NCI-H2081 treated with DMSO at 0.1 percent for 48 hours (cell line): Measurements from ENCODE around the gene FBXL13.
"Not testable (repeated sequence)": the region's sequence is repeated elsewhere in the genome, so short reads cannot be mapped to it uniquely, and the experiment has no call there.

ENCODE experiments used
- DNase-seq: peaks from one replicate; lab custom pipeline; 2025; lab: John Stamatoyannopoulos, UW

The FBXL13 gene

DNA sequence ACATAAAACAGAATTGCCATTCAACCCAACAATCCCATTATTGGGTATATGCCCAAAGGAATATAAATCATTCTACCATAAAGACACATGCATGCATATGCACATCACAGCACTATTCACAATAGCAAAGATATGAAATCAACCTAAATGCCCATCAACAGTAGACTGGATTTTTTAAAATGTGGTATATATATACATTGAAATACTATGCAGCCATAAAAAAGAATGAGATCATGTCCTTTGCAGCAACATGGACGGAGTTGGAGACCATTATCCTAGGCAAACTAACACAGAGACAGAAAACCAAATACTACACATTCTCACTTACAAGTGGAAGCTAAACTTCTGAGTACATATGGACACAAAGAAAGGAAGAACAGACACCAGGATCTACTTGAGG is 51.0 kb downstream of the FBXL13 start:
- not testable (repeated sequence) for DNase-seq

DNA sequence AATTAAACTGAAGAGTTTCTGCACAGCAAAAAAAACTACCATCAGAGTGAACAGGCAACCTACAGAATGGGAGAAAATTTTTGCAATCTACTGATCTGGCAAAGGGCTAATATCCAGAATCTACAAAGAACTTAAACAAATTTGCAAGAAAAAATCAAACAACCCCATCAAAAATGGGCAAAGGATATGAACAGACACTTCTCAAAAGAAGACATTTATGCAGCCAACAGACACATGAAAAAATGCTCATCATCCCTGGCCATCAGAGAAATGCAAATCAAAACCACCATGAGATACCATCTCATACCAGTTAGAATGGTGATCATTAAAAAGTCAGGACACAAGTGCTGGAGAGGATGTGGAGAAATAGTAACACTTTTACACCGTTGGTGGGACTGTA is 53.1 kb downstream of the FBXL13 start:
- DNase-seq = not testable (repeated sequence)

DNA sequence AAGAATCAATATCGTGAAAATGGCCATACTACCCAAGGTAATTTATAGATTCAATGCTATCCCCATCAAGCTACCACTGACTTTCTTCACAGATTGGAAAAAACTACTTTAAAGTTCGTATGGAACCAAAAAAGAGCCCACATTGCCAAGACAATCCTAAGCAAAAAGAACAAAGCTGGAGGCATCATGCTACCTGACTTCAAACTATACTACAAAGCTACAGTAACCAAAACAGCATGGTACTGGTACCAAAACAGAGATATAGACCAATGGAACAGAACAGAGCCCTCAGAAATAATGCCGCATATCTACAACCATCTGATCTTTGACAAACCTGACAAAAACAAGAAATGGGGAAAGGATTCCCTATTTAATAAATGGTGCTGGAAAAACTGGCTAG is 53.7 kb downstream of the FBXL13 start:
- not testable (repeated sequence) for DNase-seq

DNA sequence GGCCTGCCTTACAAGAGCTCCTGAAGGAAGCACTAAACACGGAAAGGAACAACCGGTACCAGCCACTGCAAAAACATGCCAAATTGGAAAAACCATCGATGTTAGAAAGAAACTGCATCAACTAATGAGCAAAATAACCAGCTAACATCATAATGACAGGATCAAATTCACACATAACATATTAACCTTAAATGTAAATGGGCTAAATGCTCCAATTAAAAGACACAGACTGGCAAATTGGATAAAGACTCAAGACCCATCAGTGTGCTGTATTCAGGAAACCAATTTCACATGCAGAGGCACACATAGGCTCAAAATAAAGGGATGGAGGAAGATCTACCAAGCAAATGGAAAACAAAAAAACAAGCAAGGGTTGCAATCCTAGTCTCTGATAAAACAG is 56.3 kb downstream of the FBXL13 start:
- not testable (repeated sequence) for DNase-seq

DNA sequence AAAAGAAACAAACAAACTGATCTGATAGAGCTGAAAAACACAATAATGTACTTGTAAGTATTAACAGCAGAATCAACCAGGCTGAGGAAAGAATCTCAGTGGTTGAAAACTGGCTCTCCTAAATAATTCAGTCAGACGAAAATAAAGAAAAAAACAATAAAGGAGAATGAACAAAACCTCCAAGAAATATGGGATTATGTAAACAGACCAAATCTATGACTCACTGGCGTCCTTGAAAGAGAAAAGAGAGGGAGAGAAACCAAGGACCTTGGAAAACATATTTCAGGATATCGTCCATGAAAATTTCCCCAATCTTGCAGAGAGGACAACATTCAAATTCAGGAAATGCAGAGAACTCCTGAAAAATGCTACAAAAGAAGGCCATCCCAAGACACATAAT is 62.9 kb downstream of the FBXL13 start:
- DNase-seq = no peak

DNA sequence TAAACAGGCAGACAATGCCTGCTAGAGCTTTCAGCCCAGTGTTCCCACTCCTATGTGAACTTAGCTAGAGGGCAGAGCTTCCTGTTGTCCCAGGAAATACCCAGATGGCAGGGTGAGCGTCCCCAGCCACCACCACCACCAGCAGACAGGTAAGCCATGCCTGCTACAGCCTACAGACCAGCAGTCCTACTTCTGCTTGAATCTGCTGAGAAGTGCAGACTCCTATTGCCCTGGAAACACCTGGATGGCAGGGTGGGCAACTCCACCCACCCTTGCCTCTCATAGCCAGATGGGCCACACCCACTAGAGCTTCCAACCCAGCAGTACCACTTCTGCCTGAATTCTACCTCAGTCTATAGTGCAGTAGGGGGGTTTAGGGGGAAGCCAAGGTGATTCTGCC is 64.4 kb downstream of the FBXL13 start:
- DNase-seq = no peak

DNA sequence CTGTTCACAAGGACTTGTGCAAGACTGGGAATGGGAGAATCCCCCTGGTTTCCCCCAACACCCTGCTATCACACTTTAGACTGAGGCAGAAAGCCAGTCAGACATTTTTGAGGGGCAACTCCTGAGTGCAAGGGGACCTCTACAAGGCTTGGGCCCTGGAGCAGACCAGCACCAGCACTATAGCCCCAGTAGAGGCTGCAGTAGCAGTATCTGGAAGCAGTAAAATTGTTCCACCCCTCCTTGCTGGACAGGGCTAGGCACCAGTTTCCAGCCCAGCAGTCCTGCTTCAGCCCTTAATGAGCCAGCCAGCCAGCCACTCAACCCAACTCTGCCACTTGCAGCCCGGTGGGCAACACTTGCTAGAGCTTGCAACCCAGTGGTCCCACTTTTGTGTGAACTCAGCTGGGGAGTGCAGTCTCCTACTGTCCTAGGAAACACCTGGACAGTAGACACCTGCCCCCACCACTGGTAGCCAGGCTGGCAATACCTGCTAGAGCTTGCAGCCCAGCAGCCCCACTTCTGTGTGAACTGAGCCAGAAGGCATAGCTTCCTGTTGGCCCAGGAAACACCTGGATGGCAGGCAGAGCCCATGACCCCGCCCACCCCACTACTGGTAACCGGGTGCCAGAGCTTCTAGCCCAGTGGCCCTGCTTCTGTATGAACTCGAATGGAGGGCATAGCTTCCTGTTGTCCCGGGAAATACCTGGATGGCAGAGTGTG is 65.0 kb downstream of the FBXL13 start:
- DNase-seq = no peak

DNA sequence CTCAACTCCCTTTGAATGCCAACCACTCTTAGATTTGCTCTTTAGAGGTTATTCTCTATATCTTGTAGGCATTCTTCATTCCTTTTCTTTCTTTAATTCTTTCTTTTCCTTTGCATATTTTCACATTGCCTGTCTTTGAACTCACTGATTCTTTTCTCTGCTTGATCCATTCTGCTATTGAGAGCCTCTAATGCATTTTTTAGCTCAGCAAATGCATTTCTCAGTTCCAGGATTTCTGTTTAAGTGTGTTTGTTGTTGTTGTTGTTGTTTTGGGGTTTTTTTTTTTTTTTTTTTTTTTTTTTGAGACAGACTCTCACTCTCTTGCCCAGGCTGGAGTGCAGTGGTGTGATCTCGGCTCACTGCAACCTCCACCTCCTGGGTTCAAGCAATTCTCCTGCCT is 71.6 kb downstream of the FBXL13 start:
- no peak for DNase-seq

DNA sequence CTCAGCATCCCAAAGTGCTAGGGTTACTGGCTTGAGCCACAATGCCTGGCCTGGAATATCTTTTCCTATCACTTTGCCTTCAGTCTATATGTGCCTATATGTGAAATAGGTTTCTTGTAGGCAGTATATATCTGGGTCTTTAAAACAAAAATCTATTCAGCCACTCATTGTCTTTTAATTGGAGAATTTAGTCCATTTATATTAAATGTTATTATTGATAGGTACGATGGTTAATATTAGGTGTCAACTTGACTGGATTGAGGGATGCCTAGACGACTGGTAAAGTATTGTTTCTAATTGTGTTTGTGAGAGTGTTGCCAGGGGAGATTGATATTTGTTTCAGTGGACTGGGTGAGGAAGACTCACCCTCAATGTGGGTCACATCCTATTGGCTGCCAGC is 73.4 kb downstream of the FBXL13 start:
- DNase-seq = no peak

DNA sequence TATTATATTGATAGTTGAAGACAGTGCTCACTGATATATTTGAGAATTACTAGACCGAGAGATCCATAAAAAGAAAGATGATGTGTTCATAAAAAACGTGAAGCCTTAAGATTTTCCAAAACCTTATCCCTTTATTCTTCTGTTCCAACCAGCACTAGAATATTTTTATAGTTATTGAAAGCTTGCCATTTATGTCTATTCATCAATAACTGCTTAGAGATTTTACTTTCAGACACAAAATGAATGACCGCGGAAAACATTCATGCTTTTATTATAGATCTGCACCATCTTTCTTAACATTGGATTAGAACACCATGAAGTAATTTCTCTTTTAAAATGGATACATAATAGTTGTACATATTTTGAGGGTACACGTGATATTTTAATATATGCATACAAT is 77.6 kb downstream of the FBXL13 start:
- no peak for DNase-seq

DNA sequence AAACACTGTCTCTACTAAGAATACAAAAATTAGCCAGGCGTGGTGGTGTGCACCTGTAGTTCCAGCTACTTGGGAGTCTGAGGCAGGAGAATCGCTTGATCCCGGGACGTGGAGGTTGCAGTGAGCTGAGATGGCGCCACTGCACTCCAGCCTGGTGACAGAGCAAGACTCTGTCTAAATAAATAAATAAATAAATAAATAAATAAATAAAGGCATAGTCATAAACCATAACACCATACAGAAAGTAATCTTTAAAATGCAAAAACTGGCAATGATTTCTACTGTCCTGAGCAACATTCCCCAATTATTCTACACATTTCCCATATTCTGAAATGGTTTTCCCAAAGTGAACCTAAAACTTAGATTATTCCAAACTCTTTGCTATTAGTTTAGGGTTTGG is 79.0 kb downstream of the FBXL13 start:
- not testable (repeated sequence) for DNase-seq

DNA sequence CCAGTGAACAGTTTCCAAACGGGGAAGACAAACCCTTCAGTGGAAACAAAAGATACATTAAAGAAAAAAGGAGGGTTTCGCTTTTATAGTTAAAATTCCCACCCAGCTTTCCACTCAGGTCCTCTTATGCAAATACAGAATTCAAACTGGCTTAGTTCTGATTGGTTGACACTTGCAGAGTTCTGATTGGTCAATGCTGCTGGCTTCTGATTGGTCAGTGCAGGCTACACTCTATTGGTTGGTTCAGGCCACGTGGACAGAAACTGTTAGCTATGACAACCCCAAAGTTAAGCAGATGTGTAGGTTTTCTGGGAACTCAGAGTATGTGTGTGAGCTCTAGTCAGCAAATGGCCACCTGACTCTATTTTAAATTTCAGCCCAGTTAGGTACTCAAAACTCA is 80.0 kb downstream of the FBXL13 start:
- DNase-seq = no peak

DNA sequence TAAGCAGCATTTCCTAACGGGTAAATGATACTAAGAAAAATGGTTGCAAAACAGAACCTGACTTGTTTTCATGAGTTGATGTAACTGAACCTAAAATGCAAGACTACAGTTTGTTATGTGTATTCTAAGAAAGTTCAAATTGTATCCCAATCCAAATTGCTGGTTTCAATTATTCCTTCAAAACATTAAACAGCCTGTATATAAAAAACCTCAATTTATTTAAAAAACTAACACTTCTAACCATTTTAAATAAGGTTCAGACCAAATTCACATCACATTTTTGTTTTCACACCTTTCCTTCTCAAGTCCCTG is 80.9 kb downstream of the FBXL13 start:
- no peak for DNase-seq

DNA sequence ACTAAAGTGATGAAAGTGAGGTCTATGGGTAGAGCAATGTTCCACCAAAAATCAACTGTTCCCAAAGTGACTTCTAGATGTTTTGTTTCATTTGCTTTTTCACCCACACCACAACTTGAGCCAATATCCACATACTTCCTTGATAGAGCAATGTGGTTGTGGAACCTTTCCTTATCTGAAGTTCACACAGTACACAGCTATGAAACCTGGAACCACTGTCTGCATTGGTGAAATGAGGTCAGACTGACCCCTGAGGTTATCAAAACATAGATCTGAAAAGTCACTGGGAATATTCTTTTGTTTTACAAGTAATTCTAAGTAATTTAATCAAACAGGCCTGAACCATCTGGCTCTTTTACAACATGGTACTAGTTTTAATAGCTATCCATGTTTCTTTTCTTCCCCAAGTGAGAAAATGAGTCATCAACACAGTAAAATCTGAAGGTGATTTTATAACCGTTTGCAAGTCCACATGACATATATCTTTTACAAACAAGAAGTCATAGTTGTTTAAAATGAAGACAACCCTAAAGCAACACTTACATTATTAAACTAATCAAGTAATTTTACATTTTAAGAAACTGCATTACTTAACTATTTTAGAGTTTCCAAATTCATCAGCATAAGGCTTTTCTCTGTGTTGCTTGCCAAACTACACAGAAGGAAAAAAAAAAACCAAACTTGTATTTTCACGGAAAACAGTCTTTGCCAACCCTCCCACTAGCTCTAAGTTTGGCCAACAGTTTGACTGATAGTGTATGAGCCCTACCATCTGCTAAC is 81.5 kb downstream of the FBXL13 start:
- DNase-seq = no peak

DNA sequence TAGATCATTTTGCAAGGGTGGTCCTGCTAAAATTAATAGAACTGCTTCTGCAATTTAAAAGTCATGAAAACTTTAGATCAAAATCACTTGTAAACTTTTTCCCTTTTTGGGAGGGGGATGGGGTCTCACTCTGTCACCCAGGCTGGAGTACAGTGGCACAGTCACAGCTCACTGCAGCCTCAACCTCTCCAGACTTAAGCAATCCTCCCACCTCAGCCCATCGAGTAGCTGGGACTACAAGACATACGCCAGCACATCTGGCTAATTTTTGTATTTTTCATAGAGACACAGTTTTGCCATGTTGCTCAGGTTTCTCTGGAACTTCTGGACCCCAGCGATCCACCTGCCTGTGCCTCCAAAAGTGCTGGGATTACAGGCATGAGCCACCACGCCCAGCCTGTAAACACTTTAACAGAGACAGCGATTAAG is 82.1 kb downstream of the FBXL13 start:
- no peak for DNase-seq

DNA sequence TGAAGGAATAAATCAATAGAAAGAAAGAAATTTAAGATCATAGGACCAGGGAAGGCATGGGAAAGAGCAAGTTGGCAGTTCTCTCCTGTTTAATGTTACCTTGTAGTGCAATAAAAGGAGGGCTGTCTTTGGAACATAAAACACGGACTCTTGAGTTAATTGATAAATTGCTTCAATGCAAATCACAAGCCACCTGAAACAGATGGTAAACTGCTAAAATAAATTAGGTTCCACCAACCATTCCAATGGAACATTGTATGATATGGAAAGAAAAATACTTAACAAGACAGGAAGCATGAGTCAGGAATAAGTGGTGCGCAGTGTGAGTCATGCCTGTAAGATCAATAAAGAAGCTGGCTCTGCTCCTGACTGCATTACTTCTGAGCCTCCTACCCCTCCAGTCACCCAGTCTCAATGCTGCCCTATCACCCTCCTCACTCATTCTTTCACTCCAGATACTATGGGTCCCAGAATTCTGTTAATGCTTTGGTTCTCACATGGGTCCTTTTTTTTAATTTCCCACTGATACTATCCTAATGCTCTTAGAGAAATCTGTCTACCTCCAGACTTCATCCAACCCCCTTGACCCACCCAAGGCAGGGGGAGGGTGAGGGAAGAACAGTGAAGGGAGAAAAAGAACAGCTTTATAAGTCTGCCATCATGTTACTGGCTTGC is 82.9 kb downstream of the FBXL13 start:
- DNase-seq = no peak

DNA sequence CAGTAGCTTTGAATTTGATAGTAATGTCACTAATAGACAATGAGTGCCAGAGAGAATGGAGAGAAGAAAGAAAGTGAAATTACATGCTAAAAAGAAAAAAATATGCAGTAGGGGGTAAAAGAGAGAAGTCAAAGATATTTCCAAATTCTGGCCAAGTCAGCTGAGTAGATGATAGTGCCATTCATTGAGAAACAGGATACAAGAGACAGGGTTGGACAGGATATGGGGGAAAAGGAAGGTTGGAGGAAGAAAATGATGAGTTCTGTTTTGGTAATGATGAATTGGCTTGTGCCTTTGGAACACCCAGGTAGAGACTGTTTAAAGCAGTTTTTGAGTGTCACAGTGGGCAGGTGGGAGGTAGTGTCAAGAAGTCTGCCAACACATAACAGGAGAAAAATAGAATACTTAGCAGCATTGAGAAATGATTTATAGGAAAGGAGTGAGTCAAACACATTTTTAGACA is 83.5 kb downstream of the FBXL13 start:
- DNase-seq = no peak

DNA sequence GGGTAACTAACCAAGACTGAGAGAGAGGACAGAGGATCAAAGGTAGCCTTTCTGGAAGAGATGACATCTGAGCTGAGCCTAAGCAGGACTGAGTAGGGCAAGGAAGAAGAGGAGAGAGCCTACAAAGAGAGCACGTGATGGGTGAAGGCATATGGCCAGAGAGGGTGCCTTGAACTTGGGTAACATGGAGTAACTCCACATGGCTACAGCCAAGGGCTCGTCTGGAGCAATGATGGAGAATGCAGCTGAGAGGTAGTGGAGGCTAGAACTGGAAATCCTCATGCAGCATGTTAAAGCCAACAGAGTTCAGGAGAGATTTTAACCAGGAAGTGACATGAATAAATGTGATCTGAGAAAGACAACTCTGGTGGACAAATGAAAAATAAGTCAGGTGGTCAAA is 84.0 kb downstream of the FBXL13 start:
- DNase-seq = no peak

DNA sequence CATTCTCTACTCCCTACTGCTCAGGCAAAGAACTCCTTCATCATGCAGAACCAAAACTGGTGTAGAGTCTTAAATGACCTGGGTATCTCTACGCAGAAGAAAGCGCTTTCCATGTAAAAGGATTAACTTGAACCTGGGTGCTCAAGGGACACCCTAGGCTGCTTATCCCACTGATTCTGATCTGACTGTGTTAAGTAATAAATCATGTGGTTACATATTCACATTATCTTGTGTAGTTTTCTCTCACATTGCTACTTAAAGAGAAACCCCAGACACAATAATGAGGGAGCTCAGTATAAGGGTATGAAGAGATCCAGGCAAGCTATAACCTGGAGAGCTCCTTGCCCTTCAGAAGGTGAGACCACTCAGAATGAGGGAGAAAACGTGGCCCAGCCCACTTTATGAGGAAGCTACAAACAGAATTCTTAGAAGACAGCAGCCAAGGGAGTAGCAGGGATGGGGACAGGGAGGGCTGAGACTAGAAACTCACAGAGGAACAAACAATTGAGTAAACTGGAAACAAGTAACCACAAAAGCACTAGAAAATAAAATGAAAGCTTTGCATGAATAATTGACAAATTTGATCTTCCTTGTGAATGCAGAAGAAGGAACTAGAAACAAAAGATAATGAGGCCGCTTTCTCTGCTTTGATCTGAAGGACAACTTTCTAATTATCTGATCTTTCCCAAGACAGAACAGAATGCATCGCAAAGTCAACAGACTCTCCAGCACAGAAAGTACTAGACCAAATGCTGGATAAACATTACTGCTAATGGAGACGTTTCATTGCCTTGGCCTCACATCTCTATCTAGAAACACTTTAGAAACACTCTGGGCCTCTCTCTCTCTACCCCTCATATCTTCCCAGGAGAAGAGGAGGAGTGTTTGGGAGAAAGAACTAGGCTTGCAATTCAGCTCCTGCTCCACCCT is 85.7 kb downstream of the FBXL13 start:
- DNase-seq = no peak

DNA sequence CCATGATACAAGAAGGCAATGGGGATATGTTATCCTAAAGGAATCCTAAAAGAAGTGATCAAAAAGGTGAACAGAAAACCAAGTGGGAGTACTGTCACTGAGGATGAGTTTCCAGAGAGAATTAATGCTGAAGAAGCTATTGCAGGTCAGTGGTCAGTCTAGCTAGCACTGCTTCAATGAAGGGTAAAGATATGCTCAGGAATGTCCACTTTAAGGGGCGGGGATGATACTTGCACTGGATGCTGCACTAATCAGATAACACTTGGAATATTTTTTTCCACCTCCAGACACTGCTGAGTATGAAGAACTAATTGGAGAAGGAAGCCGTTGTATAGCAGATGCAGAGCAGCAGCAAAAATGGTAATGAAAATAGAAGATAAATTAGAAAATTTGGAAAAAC is 86.5 kb downstream of the FBXL13 start:
- DNase-seq = no peak

DNA sequence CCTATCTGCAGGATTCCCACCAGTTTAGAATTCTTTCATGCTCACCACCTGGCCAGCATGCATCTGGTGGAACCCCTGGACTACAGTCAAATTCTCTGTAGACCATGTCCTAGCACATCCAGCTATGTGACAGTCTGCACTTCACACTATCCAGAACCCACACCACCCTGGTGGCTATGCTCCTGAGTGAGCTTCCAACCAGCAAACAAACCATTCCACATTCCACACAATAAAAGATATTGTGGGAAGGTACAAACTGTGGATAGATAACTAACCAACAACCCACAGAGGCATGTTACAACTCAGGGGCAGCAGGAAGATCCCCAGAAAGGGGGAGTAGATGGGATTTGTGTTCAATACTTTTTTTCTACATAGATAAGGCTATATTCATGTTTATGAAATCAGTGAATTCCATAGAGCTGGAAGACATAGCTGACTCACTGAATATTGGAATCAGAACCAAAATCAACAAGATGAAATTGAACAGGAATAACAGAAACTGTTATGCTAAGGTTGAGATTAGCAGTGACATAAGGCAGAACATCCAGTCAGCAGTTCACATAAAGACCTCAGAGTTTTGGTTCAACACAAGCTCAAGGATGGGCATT is 89.3 kb downstream of the FBXL13 start:
- DNase-seq = no peak

DNA sequence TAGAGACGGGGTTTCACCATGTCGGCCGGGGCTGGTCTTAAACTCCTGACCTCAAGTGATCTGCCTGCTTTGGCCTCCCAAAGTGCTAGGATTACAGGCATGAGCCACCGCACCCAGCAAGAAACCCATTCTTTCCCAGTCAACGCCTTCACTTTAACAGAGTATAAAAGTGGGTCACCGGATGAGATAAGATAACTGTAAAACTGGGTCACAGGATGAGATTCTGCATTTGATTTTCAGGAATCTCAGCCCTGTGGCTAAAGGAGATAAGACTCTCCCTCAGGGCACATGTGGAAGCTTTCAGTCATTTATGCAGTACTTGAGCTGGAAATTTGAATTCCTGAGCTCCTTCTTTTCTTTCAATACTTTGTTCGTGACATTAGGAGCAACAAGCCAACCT is 91.0 kb downstream of the FBXL13 start:
- no peak for DNase-seq
